PC-9 (cell line): Measurements from ENCODE around the gene SAYSD1. TPM values are rescaled to one million over a fixed set of nuclear protein-coding genes. Genes with fewer than 3 reads are reported as not detected.

ENCODE experiments used
- Bru-seq: library from RNA; stranded (reverse); fragments of 400-500 nt; gene quantifications from one replicate; lab custom pipeline; 2021; lab: Mats Ljungman, UMichigan
- BruChase-seq, 2 experiments: library from RNA; stranded (reverse); fragments of 400-500 nt; gene quantifications; one replicate each; lab custom pipeline; 2021; lab: Mats Ljungman, UMichigan
- BruUV-seq: library from RNA; stranded (reverse); fragments of 400-500 nt; replicated peaks from 2 replicates; lab custom pipeline; 2021; lab: Mats Ljungman, UMichigan
- CTCF ChIA-PET: fragments of 300-600 bp; sonication (Branson Sonifier 250); formaldehyde crosslinking; loops from one replicate; lab custom pipeline; 2022; ENCODE audit warnings: antibody characterized with exemption; lab: Charles Lee
- POLR2A ChIA-PET: fragments of 300-600 bp; sonication (Branson Sonifier 250); formaldehyde crosslinking; loops from one replicate; lab custom pipeline; 2022; ENCODE audit warnings: antibody characterized with exemption; ENCODE audit not compliant: unreplicated experiment; lab: Charles Lee
- DNase-seq, 2 experiments: peaks; one replicate each; pipeline versions ENCODE4 v3.0.0 to v3.0.0-alpha.2; 2015 to 2022; ENCODE audit warnings: mixed read lengths in 1 of 2
- H2AFZ ChIP-seq: fragments of 200-600 bp; sonication (generic); 2 replicates; pipeline ENCODE4 v1.8.1; 2017; ENCODE audit warnings: antibody characterized with exemption
- H3F3A ChIP-seq: fragments of 200-600 bp; sonication (generic); 2 replicates; pipeline ENCODE4 v1.8.1; 2017; ENCODE audit warnings: antibody characterized with exemption, mild to moderate bottlenecking, low read depth; ENCODE audit not compliant: insufficient read depth
- H3K27ac ChIP-seq: fragments of 200-600 bp; sonication (generic); 2 replicates; pipeline ENCODE4 v1.6.1; 2016; ENCODE audit warnings: mixed run types
- H3K27me3 ChIP-seq: fragments of 200-600 bp; sonication (generic); 2 replicates; pipeline ENCODE4 v1.6.1; 2016; ENCODE audit warnings: low read depth, mixed run types; ENCODE audit not compliant: insufficient read depth
- H3K36me3 ChIP-seq: fragments of 200-600 bp; sonication (generic); 2 replicates; pipeline ENCODE4 v1.6.1; 2016; ENCODE audit warnings: low read depth, mixed run types
- H3K4me1 ChIP-seq: fragments of 200-600 bp; sonication (generic); replicated peaks from 2 replicates; pipeline ENCODE4 v1.6.1; 2016; ENCODE audit warnings: mixed run types; ENCODE audit not compliant: insufficient read depth
- H3K4me2 ChIP-seq: fragments of 200-600 bp; sonication (generic); 2 replicates; pipeline ENCODE4 v1.6.1; 2017; ENCODE audit warnings: mixed run types
- H3K4me3 ChIP-seq: fragments of 200-600 bp; sonication (generic); 2 replicates; pipeline ENCODE4 v1.6.1; 2016; ENCODE audit warnings: mixed run types
- H3K79me2 ChIP-seq: fragments of 200-600 bp; sonication (generic); 2 replicates; pipeline ENCODE4 v1.6.1; 2017; ENCODE audit warnings: low read depth, mixed run types
- H3K9me2 ChIP-seq: fragments of 200-600 bp; sonication (generic); 2 replicates; pipeline ENCODE4 v1.8.1; 2017; ENCODE audit warnings: mild to moderate bottlenecking; ENCODE audit not compliant: insufficient read depth
- H3K9me3 ChIP-seq: fragments of 200-600 bp; sonication (generic); 2 replicates; pipeline ENCODE4 v1.8.1; 2016; ENCODE audit warnings: low read depth; ENCODE audit not compliant: insufficient read depth
- H4K20me1 ChIP-seq: fragments of 200-600 bp; sonication (generic); 2 replicates; pipeline ENCODE4 v1.8.1; 2017; ENCODE audit not compliant: insufficient read depth
- CTCF ChIP-seq: fragments of 200-600 bp; sonication (generic); conservative IDR thresholded peaks from 2 replicates; pipeline ENCODE4 v1.6.1; 2017; ENCODE audit warnings: mixed run types, antibody characterized with exemption, mild to moderate bottlenecking, moderate library complexity
- EZH2 ChIP-seq: fragments of 200-600 bp; sonication (generic); IDR thresholded peaks from 2 replicates; pipeline ENCODE4 v1.8.0; 2017; ENCODE audit warnings: antibody characterized with exemption, low read depth
- intact Hi-C: fragments of 100-400 bp; cut with micrococcal nuclease; formaldehyde crosslinking; loops from one replicate; pipeline ENCODE4 v1.10.0; 2022; ENCODE audit not compliant: unreplicated experiment
- long read RNA-seq: library from polyadenylated mRNA; stranded (forward); transcript quantifications from one replicate; pipeline ENCODE4 v2.0.0, GENCODE V29; 2022
- total RNA-seq: library from RNA; stranded (reverse); gene quantifications from 2 replicates; pipeline ENCODE4 v1.2.3, GENCODE V29; 2021

The SAYSD1 gene
- total RNA-seq (12.2 and 12.6 TPM in 2 replicates), Bru-seq, nascent RNA (percentile 71 among the genes with signal in this experiment), BruChase-seq, experiment 1, labeled RNA remaining after a 2-hour chase (percentile 79 among the genes with signal in this experiment), BruChase-seq, experiment 2, labeled RNA remaining after a 6-hour chase (percentile 84 among the genes with signal in this experiment)
- long read RNA-seq, transcript SAYSD1-201 (2 exons, 2,020 nt): major isoform, 23 of 25 reads
- long read RNA-seq, partial matches to known transcripts: 0 of 25 reads
- long read RNA-seq, other reads (novel, unspliced or antisense): 1 of 25 reads

DNA sequence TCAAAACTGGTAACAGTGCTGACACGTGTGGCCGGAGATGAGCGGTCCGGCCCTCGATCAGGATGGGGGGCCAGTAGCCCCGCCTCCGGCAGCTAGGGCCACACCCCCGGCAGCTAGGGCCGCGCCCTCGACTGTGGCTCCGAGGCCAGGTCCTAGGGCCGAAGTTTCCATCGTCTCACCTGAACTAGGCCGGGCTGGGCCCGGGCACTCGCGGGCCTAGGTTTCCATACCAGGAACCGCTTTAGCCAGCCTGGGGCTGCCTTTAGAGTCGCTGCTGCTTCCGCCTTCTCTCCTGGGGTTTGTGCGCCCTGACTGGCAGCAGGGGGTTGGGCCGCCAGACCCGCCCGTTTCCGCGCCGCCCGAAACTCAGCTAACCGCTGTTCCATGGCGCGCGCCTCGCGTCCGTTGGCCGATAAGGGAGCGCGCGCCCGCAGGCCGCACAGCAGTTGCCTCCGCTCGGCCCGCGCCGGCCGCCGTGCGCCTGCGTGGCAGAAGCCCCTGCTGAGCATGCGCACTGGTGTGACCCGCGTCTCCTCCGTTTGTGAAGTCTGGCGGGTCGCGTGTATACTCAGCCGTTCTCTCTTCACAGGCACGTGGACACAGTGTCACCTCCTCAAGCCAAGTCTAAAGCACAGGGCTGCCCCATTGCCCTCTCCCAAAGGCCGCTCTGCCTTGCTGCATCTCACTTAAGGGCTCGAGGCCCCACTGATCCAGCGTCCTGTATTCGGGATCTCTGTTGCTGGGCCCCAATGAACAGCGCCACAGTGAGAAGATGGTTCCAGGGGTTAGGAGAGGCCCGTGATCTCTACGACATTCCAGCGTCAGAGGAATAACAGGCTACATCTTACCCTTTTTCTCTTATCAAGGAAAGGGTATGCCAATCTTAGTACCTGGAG lies at the start of gene SAYSD1:
Gene SAYSD1 (minus strand): TSS at position 483 of the 896 bp plus-strand sequence. CDS start 97 bp downstream, at position 386.
- intact Hi-C loops: loop anchor here (5.0 kb wide), 1 partner anchor 1962 kb away; no protein-coding TSS in a partner anchor
- H3K9me2 ChIP-seq: no peaks in the 10 kb centered on the region
- peak within 1 kb of the TSS; percentile 95 for H3K4me2 ChIP-seq
- ChIA-PET POLR2A (interaction anchor here (0.6 kb wide), 1 partner anchor 685 kb away, joined by 7 read pairs; no protein-coding TSS in a partner anchor), CTCF (interaction anchor here (0.6 kb wide), 1 partner anchor 242 kb away, joined by 8 read pairs; no protein-coding TSS in a partner anchor)
- peaks cover 5% of the 10 kb centered on the region; the same call in 1 of the 2 replicates for H3K27me3 ChIP-seq
- BruUV-seq: TSS peak; percentile 54
- H3K4me3 ChIP-seq: peak within 1 kb of the TSS; percentile 72
- no peaks in the 10 kb centered on the region for H4K20me1 ChIP-seq
- H3K4me1 ChIP-seq: peaks cover 18% of the 10 kb centered on the region
- H3K27ac ChIP-seq: peak within 1 kb of the TSS; percentile 76
- no peaks in the 10 kb centered on the region for H3F3A ChIP-seq
- peak; percentile 76 to 85 for DNase-seq
- peak within 1 kb of the TSS; percentile 99 for H2AFZ ChIP-seq
- H3K9me3 ChIP-seq: no peaks in the 10 kb centered on the region
- no peaks in the 10 kb centered on the region for H3K36me3 ChIP-seq
- TF ChIP-seq EZH2: no peak
- no peak for TF ChIP-seq CTCF
- H3K79me2 ChIP-seq: no peaks in the 10 kb centered on the region

GRCh38 chr6:39157511-39157910 lies 42.5 kb upstream of the SAYSD1 start:
- no peak overlapping the region for H3K27ac ChIP-seq
- no peaks in the 10 kb centered on the region for H3K36me3 ChIP-seq
- H3K4me3 ChIP-seq: no peak overlapping the region
- no peak overlapping the region for H3K4me2 ChIP-seq
- H3F3A ChIP-seq: no peaks in the 10 kb centered on the region
- H3K9me3 ChIP-seq: peaks cover 3% of the 10 kb centered on the region; the same call in 1 of the 2 replicates
- no peak for DNase-seq
- no TSS peak for BruUV-seq
- intact Hi-C loops: loop anchor here (5.0 kb wide), 1 partner anchor 70 kb away; no protein-coding TSS in a partner anchor
- POLR2A ChIA-PET: no interaction called here
- no peaks in the 10 kb centered on the region for H3K9me2 ChIP-seq
- CTCF ChIA-PET: no interaction called here
- TF ChIP-seq CTCF (no peak), EZH2 (no peak)
- no peaks in the 10 kb centered on the region for H3K79me2 ChIP-seq
- no peaks in the 10 kb centered on the region for H3K4me1 ChIP-seq
- H3K27me3 ChIP-seq: no peaks in the 10 kb centered on the region
- no peak overlapping the region for H2AFZ ChIP-seq
- no peaks in the 10 kb centered on the region for H4K20me1 ChIP-seq

DNA sequence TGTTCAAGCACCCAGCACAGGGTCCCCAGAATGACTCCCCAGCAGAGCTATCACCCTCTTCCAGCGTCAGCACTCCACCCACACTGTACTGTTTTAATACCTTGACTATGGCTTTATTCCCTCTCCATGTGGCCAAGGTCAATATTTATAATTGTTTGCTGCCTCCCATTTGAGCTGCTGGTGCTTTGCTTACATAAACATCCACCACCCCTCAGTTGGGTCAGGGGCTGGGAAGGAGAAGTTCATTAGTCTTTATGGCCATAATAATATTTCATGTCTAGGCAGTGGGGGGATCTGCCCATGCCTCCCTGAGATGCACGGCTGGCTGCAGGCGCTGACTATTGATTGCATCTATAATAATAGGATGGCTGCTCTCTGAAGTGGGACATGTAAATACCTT lies 41.8 kb upstream of the SAYSD1 start:
- H3K36me3 ChIP-seq: no peaks in the 10 kb centered on the region
- no peak overlapping the region for H3K27ac ChIP-seq
- H3K9me3 ChIP-seq: peaks cover 3% of the 10 kb centered on the region; the same call in 1 of the 2 replicates
- no peak overlapping the region for H3K4me3 ChIP-seq
- no peaks in the 10 kb centered on the region for H3K9me2 ChIP-seq
- ChIA-PET POLR2A (no interaction called here), CTCF (no interaction called here)
- H3K79me2 ChIP-seq: no peaks in the 10 kb centered on the region
- no peak overlapping the region for H3K4me2 ChIP-seq
- H3K4me1 ChIP-seq: no peaks in the 10 kb centered on the region
- no peak for DNase-seq
- intact Hi-C loops: loop anchor here (5.0 kb wide), 1 partner anchor 70 kb away; no protein-coding TSS in a partner anchor
- H3F3A ChIP-seq: no peaks in the 10 kb centered on the region
- H3K27me3 ChIP-seq: peaks cover 6% of the 10 kb centered on the region; the same call in 1 of the 2 replicates
- no TSS peak for BruUV-seq
- no peak overlapping the region for H2AFZ ChIP-seq
- no peak for TF ChIP-seq CTCF
- no peak for TF ChIP-seq EZH2
- no peaks in the 10 kb centered on the region for H4K20me1 ChIP-seq
